DMS53 treated with DMSO at 0.1 percent for 48 hours (cell line): ENCODE measurements around the gene CXCL5.

Experiments used
- DNase-seq: peaks from one replicate; lab custom pipeline; 2025; ENCODE audit not compliant: unreplicated experiment; lab: John Stamatoyannopoulos, UW

CXCL5 gene

GRCh38 chr4:73998040-73999011 is at the start of gene CXCL5:
Gene CXCL5 (minus strand): TSS chr4:73998677. CDS start chr4:73998581, 96 bp downstream.
- DNase-seq = no peak

DNA sequence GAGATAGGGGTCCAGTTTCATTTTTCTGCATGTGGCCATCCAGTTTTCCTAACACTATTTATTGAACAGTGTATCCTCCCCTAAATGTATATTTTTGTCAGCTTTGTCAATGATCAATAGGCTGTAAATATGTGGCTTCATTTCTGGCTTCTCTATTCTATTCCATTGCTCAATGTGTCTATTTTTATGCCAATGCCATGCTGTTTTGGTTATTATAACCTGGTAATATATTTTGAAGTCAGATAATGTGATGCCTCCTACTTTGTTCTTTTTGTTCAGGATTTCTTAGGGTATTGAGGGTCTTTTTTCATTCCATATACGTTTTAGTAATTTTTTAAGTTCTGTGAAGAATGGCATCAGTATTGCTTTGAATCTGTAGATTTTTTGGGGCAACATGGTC is 48.7 kb upstream of the CXCL5 start:
- DNase-seq = no peak

GRCh38 chr4:74045772-74046171 is 47.3 kb upstream of the CXCL5 start:
- no peak for DNase-seq

- no peak for DNase-seq
Observed at GRCh38 chr4:74045247-74045646, 46.8 kb upstream of the CXCL5 start.

DNA sequence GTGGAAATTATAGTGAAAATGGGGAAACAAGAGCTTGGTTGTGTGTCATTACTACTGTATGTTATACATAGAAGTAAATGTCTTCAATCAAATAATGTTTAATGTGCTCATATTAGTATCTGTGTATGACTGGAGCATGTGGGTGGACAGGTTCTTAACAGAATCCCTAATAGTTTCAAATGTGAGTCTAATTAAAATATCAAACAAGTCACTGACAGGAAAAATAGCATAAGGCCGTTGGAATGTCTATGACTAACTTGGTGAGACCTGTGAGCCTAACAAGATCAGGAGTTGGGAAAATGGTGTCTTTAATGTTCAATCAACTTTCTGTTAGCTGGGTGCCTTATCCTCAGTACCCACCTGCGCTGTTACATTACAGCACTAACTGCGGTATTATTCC is 46.2 kb upstream of the CXCL5 start:
- DNase-seq = no peak

DNA sequence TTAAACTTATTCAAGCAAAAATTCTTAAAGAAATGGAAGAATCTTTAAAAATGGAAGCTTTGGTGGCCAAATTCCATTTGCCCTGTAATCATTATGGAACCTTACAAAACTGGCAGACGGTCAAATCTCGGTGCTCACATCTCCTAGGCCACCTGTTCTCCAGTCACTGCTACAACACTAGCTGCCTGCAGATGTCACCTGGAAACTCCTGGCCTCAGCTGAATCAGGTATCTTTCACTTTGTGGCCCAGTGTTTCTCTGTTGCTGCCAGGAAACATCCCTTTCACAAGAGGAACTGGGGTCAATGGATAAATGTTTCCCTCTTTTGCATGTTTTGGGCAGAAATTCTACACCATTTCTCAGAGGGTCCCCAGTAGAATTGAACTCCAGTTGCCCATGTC is 44.2 kb upstream of the CXCL5 start:
- DNase-seq = peak; percentile 40

DNA sequence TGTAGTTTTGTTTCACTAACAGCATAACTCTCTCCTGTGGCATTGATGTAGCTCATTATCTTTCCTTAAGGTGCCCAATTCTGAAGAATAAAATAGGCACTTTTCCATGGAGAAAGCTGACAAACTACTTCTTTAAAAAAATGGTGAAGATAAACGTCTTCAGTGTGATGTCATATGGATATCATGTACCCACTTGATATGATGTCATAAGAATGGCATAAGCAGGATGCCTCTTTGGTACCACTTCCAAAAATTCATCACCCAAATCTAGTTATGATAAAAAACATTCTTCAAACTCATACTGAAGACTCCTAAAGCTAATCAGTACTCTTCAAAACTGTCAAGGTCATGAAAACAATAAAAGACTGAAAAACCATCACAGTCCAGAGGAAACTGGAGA is 42.9 kb upstream of the CXCL5 start:
- no peak for DNase-seq

- no peak for DNase-seq
Observed at GRCh38 chr4:74039315-74039763, 40.9 kb upstream of the CXCL5 start.

DNA sequence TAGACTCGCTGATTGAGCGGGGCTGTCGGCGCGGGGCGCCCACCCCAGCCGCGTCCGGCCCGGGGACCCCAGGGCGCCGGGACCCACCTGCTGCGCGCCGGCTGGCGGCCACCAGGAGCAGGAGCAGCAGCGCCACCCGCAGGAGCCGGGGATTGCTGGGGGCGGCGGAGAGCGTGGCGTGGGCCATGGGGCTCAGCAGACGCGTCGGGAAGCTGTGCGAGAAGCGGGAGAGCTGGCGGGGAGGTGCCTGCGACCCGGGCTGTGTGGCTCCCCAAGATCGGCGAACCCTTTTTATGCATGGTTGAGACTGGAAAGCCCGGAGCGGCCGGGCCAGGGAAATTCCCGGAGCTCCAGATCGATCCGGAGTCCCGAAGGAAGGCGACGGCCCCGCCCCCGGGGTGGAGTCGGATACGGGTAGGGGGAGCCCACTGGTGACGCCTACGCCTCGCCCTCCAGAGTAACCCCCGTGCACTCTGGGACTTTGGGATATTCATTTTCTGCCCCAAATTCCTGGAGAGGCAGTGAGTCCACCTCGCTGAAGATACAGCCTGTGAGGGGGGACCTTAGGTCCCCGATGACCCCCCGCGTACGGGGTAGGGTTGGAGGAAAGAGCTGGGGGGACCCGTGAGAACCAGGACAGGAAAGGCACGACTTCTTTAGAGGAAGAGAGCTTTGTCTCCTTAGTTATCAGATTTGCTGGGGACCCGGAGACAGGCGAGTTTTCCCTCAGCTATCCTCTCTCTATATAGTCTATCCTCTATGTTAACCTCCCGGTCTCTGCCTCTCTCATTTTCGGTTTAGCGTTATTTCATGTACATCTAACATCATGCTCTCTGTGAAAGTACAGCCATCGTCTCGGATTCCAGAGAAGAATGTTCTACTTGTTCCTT is 40.2 kb upstream of the CXCL5 start, which contains the start of gene CXCL3:
CXCL3 (minus strand) TSS at position 265 of the 890 bp plus-strand sequence; CDS start at position 187, 78 bp downstream.
- DNase-seq = peak; percentile 16

DNA sequence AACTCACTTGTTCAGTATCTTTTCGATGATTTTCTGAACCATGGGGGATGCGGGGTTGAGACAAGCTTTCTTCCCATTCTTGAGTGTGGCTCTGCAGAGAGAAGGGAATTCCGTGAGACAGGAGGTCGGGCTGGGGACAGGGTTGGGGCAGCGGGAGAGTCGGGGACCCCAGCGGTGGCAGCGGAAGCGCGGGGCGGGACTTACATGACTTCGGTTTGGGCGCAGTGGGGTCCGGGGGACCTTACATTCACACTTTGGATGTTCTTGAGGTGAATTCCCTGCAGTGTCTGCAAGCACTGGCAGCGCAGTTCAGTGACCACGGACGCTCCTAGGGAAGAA is 39.6 kb upstream of the CXCL5 start:
- no peak for DNase-seq

- DNase-seq = no peak
Observed at GRCh38 chr4:74037076-74037955, 38.8 kb upstream of the CXCL5 start.

GRCh38 chr4:74033739-74034138 is 35.3 kb upstream of the CXCL5 start:
- no peak for DNase-seq

DNA sequence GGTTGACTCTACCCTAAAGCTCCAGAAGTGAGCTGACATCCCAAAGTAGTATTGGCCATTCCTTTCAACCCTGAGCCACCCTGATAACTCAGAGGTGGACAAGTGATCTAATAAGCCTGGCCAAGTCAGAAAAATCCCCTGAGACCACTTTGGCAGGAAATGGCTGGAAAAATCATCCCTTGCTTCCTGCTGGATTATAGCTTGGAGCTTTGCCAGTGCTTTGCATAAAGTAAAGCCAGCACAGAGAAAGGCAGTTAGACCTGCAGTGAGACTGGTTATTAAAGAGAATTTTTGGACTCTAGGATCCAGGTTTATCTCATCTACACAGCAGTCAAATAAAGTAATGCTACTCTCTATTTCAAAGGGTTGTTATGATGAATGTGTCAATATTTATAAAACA is 33.6 kb upstream of the CXCL5 start:
- DNase-seq = peak; percentile 10

DNA sequence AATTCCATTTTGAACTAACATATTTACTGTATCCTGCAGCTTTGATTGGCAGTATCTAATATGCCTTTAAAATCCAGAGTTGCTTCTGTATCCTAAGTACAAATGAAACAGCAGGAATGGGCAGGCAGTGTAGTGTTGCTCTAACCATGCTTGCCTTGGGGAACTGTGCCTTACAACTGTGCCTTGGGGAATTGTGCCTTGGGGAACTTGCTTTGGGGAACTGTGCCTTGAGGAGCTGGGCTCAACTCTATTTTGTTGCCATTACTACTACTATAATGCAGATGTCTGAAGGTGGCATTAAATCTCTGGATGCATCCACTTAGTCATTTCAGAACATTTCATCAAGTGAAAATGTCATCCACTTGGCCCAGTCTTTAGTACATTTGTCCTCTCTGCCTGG is 33.1 kb upstream of the CXCL5 start:
- DNase-seq = no peak

GRCh38 chr4:74030285-74030684 is 31.8 kb upstream of the CXCL5 start:
- no peak for DNase-seq

DNA sequence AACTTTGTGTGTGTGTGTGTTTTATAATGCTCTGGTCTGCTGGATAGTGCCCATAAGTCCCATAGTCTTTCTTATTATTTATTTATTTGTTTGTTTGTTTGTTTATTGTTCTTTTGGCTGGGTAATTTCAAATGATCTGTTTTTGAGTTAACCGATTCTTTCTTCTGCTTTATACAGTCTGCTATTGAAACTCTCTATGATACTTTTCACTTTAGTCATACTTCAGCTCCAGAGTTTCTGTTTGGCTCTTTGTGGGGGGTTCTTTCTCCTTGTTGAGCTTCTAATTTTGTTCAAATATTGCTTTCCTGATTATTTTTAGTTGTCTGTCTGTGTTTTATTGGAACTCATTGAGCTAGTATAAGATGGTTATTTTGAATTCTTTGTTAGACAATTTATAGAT is 30.0 kb upstream of the CXCL5 start:
- DNase-seq = no peak

DNA sequence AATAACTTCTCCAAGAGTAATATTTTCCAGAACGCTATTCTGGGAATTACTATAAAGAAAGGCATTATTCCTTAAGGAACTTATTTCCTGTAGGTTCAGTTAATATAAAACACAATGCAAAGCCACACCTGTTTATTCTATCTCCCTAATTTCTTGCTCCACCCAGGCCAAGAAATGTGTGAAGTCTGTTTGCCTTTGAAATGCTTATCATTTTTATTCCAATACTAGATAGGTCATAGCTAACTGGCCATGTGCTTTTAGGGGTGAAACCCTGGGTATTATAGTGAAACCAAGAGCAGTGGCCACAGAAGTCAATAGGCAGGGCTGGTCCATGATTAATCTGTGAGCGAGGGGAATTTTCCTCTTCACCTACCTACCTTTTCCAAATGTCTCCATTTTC is 25.2 kb upstream of the CXCL5 start:
- no peak for DNase-seq

GRCh38 chr4:74021601-74022000 is 23.1 kb upstream of the CXCL5 start:
- DNase-seq = no peak

DNA sequence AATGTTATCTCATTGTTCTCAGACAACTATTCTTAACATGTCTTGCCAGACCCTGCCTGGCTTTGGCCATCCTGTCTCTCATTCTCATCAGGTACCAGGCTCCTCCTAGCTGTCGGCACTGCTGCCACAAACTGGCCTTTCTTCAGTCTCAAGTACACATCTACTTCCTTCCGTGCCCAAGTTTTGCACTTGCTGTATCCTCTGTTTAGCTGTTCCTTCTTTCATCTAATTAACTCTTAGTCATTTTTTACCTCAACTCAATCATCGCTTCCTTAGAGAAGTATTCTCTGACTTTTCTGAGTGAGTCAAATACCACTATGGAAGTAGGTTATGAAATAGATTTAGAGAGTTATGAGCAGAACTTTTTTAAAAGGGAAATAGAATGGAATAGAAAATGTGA is 20.3 kb upstream of the CXCL5 start:
- no peak for DNase-seq

DNA sequence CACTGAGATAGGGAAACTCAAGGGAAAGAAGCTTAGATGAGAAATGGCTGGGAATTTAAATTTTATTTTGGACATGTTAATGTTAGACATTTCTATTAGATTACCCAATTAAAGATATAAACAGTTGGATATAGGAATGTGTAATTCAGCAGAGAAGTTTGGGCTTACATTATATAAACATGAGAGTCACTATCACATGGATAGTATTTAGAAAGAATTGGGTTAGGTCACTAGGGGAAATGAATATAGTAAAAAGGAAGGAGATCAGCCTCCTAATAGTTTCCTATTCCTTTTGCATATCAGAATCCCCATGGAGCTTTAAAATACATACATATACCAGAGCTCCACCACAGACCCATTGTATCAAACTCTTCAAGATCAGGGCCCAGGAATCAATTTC is 19.6 kb upstream of the CXCL5 start:
- no peak for DNase-seq

DNA sequence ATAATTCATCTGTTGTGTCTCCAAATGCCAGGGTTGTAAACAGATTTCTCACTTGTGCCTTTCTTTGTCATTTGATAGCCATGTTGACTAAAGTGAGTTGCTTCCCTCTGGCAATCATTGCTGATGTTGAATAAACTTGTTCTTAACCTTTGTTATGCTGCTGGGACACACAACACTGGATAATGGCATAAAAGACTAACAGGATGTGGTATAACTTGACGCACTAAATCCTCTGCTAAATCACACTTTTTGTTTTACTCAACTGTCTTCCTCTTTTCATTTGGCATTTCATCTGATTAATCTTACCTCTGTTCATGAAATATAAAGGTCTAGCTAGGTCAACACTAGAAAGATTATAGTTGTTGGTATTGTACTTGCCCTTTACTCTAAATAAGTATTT is 17.6 kb upstream of the CXCL5 start:
- DNase-seq = no peak
